SK-N-SH (cell line): Measurements from ENCODE around the gene SLC38A8. TPM values are rescaled to one million over a fixed set of nuclear protein-coding genes. Genes with fewer than 3 reads are reported as not detected.

ENCODE experiments used
- CTCF ChIA-PET: fragments of 300-600, 350-600 bp; formaldehyde crosslinking; extraction: SDS; loops from one replicate; lab custom pipeline; 2021; lab: Yijun Ruan, JAX
- POLR2A ChIA-PET: fragments of 350-600 bp; sonication (Branson Sonifier 250); formaldehyde crosslinking; extraction: SDS; loops from one replicate; lab custom pipeline; 2020; ENCODE audit warnings: antibody characterized with exemption, inconsistent platforms; lab: Yijun Ruan, JAX
- DNase-seq: peaks from one replicate; pipeline ENCODE4 v3.0.0; 2012
- H2AFZ ChIP-seq: fragments of 200-600 bp; sonication (generic); 2 replicates; pipeline ENCODE4 v1.8.1; 2016; ENCODE audit warnings: antibody characterized with exemption, mild to moderate bottlenecking, low read depth
- H3F3A ChIP-seq: fragments of 200-600 bp; sonication (generic); replicated peaks from 2 replicates; pipeline ENCODE3; 2016; ENCODE audit warnings: antibody characterized with exemption, mild to moderate bottlenecking; ENCODE audit not compliant: insufficient read depth
- H3K27ac ChIP-seq, 2 experiments: fragments of 200-500 bp in 1 of 2; fragments of 200-600 bp in 1 of 2; sonication (Bioruptor generic) in 1 of 2; sonication (generic), shearing (Covaris generic) in 1 of 2; 2 replicates each; pipeline versions ENCODE4 v1.5.1 to v1.6.1; 2014 to 2016; ENCODE audit warnings: low read depth in 2 of 2, inconsistent platforms in 1 of 2, low read length in 1 of 2, mild to moderate bottlenecking in 1 of 2, mixed read lengths in 1 of 2
- H3K27me3 ChIP-seq: fragments of 200-600 bp; sonication (generic), shearing (Covaris generic); 2 replicates; pipeline ENCODE4 v1.6.1; 2016; ENCODE audit warnings: mixed run types; ENCODE audit not compliant: insufficient read depth
- H3K36me3 ChIP-seq, 2 experiments: fragments of 200-500 bp in 1 of 2; fragments of 200-600 bp in 1 of 2; sonication (Bioruptor generic) in 1 of 2; sonication (generic) in 1 of 2; replicated peaks in 1 of 2; 2 replicates each; pipeline versions ENCODE3 to v1.5.1; 2014 to 2016; ENCODE audit warnings: low read length in 1 of 2, mild to moderate bottlenecking in 1 of 2; ENCODE audit not compliant: insufficient read depth in 2 of 2, control insufficient read depth in 1 of 2
- H3K4me1 ChIP-seq, 2 experiments: fragments of 200-500 bp in 1 of 2; fragments of 200-600 bp in 1 of 2; sonication (Bioruptor generic) in 1 of 2; sonication (generic), shearing (Covaris generic) in 1 of 2; 2 replicates each; pipeline versions ENCODE4 v1.5.1 to v1.6.1; 2014 to 2016; ENCODE audit warnings: low read depth in 1 of 2, low read length in 1 of 2, mixed run types in 1 of 2; ENCODE audit not compliant: insufficient read depth in 2 of 2, control insufficient read depth in 1 of 2
- H3K4me2 ChIP-seq: fragments of 200-600 bp; sonication (generic), shearing (Covaris generic); 2 replicates; pipeline ENCODE4 v1.6.1; 2017; ENCODE audit warnings: mixed run types
- H3K4me3 ChIP-seq, 2 experiments: fragments of 200-500 bp in 1 of 2; fragments of 200-600 bp in 1 of 2; sonication (Bioruptor generic) in 1 of 2; sonication (generic), shearing (Covaris generic) in 1 of 2; 2 replicates each; pipeline versions ENCODE4 v1.5.1 to v1.8.1; 2014 to 2016; ENCODE audit warnings: low read depth in 2 of 2, inconsistent platforms in 1 of 2, low read length in 1 of 2, mild to moderate bottlenecking in 1 of 2, mixed read lengths in 1 of 2, moderate library complexity in 1 of 2
- H3K79me2 ChIP-seq: fragments of 200-600 bp; sonication (generic); 2 replicates; pipeline ENCODE4 v1.8.1; 2017; ENCODE audit warnings: mild to moderate bottlenecking; ENCODE audit not compliant: insufficient read depth
- H3K9ac ChIP-seq: fragments of 200-600 bp; sonication (generic); 2 replicates; pipeline ENCODE4 v1.6.1; 2017; ENCODE audit warnings: mixed run types
- H3K9me2 ChIP-seq: fragments of 200-600 bp; sonication (generic); 2 replicates; pipeline ENCODE4 v1.6.1; 2017; ENCODE audit warnings: mixed run types
- H3K9me3 ChIP-seq: fragments of 200-600 bp; sonication (generic); 2 replicates; pipeline ENCODE4 v1.6.1; 2017; ENCODE audit warnings: mixed run types, mild to moderate bottlenecking, moderate library complexity
- H4K20me1 ChIP-seq: fragments of 200-600 bp; sonication (generic); 2 replicates; pipeline ENCODE4 v1.6.1; 2017; ENCODE audit warnings: mild to moderate bottlenecking, mixed run types; ENCODE audit not compliant: insufficient read depth
- ELF1 ChIP-seq: IDR thresholded peaks from 2 replicates; pipeline ENCODE4 v1.4.0; 2012
- FOSL2 ChIP-seq: IDR thresholded peaks from 2 replicates; pipeline ENCODE4 v1.4.0; 2012; ENCODE audit warnings: low read depth, mild to moderate bottlenecking, moderate library complexity, borderline replicate concordance
- GABPA ChIP-seq: IDR thresholded peaks from 2 replicates; pipeline ENCODE4 v1.4.0; 2012; ENCODE audit warnings: low read depth, mild to moderate bottlenecking
- GATA2 ChIP-seq: sonication (generic); formaldehyde crosslinking; IDR thresholded peaks from 2 replicates; pipeline ENCODE4 v1.5.0; 2020; ENCODE audit warnings: mild to moderate bottlenecking, missing genetic modification reagents
- IRF3 ChIP-seq: fragments of 150-350 bp; IDR thresholded peaks from 2 replicates; pipeline ENCODE4 v1.6.1; 2016; ENCODE audit warnings: mild to moderate bottlenecking, low read depth, low read length
- JUND ChIP-seq: IDR thresholded peaks from 2 replicates; pipeline ENCODE4 v1.4.0; 2012
- MAX ChIP-seq: IDR thresholded peaks from 2 replicates; pipeline ENCODE4 v1.4.0; 2012; ENCODE audit warnings: low read depth
- MXI1 ChIP-seq: IDR thresholded peaks from 2 replicates; pipeline ENCODE4 v1.6.1; 2012; ENCODE audit warnings: mild to moderate bottlenecking, low read depth, low read length, improper control_type of control experiment
- NFIC ChIP-seq: IDR thresholded peaks from 2 replicates; pipeline ENCODE4 v1.4.0; 2012; ENCODE audit warnings: borderline replicate concordance
- NRF1 ChIP-seq: IDR thresholded peaks from 2 replicates; pipeline ENCODE4 v1.6.1; 2012; ENCODE audit warnings: low read depth, mild to moderate bottlenecking, low read length
- PBX3 ChIP-seq: IDR thresholded peaks from 2 replicates; pipeline ENCODE4; 2012
- POLR2AphosphoS5 ChIP-seq: IDR thresholded peaks from 2 replicates; pipeline ENCODE4 v1.6.1; 2012; ENCODE audit warnings: low read depth, low read length
- RAD21 ChIP-seq: IDR thresholded peaks from 2 replicates; pipeline ENCODE4 v1.6.1; 2012; ENCODE audit warnings: mild to moderate bottlenecking, low read length
- RCOR1 ChIP-seq: fragments of 150-350 bp; IDR thresholded peaks from 2 replicates; pipeline ENCODE4 v1.6.1; 2017; ENCODE audit warnings: antibody characterized with exemption, low read length
- REST ChIP-seq: IDR thresholded peaks from 2 replicates; pipeline ENCODE4 v1.6.1; 2012; ENCODE audit warnings: mild to moderate bottlenecking, low read depth, low read length, moderate library complexity
- RXRA ChIP-seq: IDR thresholded peaks from 2 replicates; pipeline ENCODE4 v1.4.0; 2012; ENCODE audit warnings: low read depth, mild to moderate bottlenecking, borderline replicate concordance
- SIN3A ChIP-seq: IDR thresholded peaks from 2 replicates; pipeline ENCODE4 v1.6.1; 2012; ENCODE audit warnings: low read depth, mild to moderate bottlenecking, low read length, moderate library complexity, borderline replicate concordance
- TAF1 ChIP-seq: IDR thresholded peaks from 2 replicates; pipeline ENCODE4 v1.6.1; 2012; ENCODE audit warnings: low read depth, mild to moderate bottlenecking, low read length, moderate library complexity, borderline replicate concordance
- YY1 ChIP-seq: IDR thresholded peaks from 2 replicates; pipeline ENCODE4 v1.4.0; 2012; ENCODE audit warnings: low read depth, mild to moderate bottlenecking
- WGBS: methylation state at CpG from one replicate; pipeline ENCODE4 v1.1.6; 2017; ENCODE audit warnings: low lambda C conversion rate; 5-methylcytosine and 5-hydroxymethylcytosine counted together
- polyA plus RNA-seq, 3 experiments: library from polyadenylated mRNA; depleted of rRNA; stranded (reverse); fragments of >200 nt; gene quantifications; 2 replicates each; pipeline ENCODE4 v1.2.3, GENCODE V29; 2012

Gene SLC38A8
- polyA plus RNA-seq, 1 of the 3 experiments (the other 2 are of a cell fraction) = not detected

- no peaks in the 10 kb centered on the region for H3K27me3 ChIP-seq
- no peaks in the 10 kb centered on the region for H3F3A ChIP-seq
- WGBS = 92% methylated on average over 10 of the region's 13 CpGs
- peaks cover 8 to 36% of the 10 kb centered on the region in 2 experiments for H3K36me3 ChIP-seq
- H3K4me1 ChIP-seq = no peaks in the 10 kb centered on the region
- no peaks in the 10 kb centered on the region for H3K9me2 ChIP-seq
- no peak overlapping the region for H2AFZ ChIP-seq
- ChIA-PET CTCF (interaction anchor here (2.3 to 4.4 kb wide), 2 partner anchors 15 to 93 kb away, joined by 8 to 32 read pairs; no protein-coding TSS in a partner anchor), POLR2A (no interaction called here)
- DNase-seq = no peak
- H3K9ac ChIP-seq = no peak overlapping the region
- H3K9me3 ChIP-seq = no peaks in the 10 kb centered on the region
- no peak overlapping the region for H3K4me2 ChIP-seq
- H3K79me2 ChIP-seq = no peaks in the 10 kb centered on the region
- no peak for TF ChIP-seq MAX
- no peak for TF ChIP-seq YY1
- no peak for TF ChIP-seq RCOR1
- no peak for TF ChIP-seq TAF1
- no peak for TF ChIP-seq ELF1
- TF ChIP-seq IRF3 = no peak
- no peak for TF ChIP-seq RAD21
- TF ChIP-seq GATA2 = no peak
- no peak for TF ChIP-seq NFIC
- no peak for TF ChIP-seq GABPA
- TF ChIP-seq RXRA = no peak
- TF ChIP-seq JUND = no peak
- no peak for TF ChIP-seq NRF1
- no peak for TF ChIP-seq SIN3A
- TF ChIP-seq MXI1 = no peak
- no peak for TF ChIP-seq REST
- TF ChIP-seq PBX3 = no peak
- TF ChIP-seq FOSL2 = no peak
- no peak for TF ChIP-seq POLR2AphosphoS5
- no peak overlapping the region for H3K4me3 ChIP-seq
- no peak overlapping the region for H3K27ac ChIP-seq
- no peaks in the 10 kb centered on the region for H4K20me1 ChIP-seq
These were observed 6.9 kb upstream of the SLC38A8 start for GRCh38 chr16:84049403-84050060.
